GM21717 (cell line): Measurements from ENCODE around the gene PTPRH.
"Not testable (repeated sequence)": the region's sequence is repeated elsewhere in the genome, so short reads cannot be mapped to it uniquely, and the experiment has no call there.

Source experiments
- ATAC-seq: cut with Tn5 transposase; IDR thresholded peaks from one replicate; pipeline ENCODE4 v1.9.1; 2021; ENCODE audit warnings: mild to moderate bottlenecking, moderate library complexity; ENCODE audit not compliant: unreplicated experiment

Gene PTPRH

GRCh38 chr19:55161571-55162322 is 47.6 kb downstream of the PTPRH start:
- no peak for ATAC-seq

- no peak for ATAC-seq
Measured at GRCh38 chr19:55160986-55161365, 48.3 kb downstream of the PTPRH start.

GRCh38 chr19:55160128-55160985 is 48.9 kb downstream of the PTPRH start:
- ATAC-seq: peak; percentile 64

GRCh38 chr19:55158848-55159749 is 50.2 kb downstream of the PTPRH start:
- no peak for ATAC-seq

GRCh38 chr19:55158423-55158822 is 50.9 kb downstream of the PTPRH start:
- ATAC-seq: no peak

- ATAC-seq: no peak
Measured at GRCh38 chr19:55157064-55157908, 52.0 kb downstream of the PTPRH start, which contains the start of gene TNNI3. Gene TNNI3, minus strand, starts transcription at chr19:55157732. Its CDS starts 143 bp downstream, at chr19:55157589.

- ATAC-seq: no peak
Measured at GRCh38 chr19:55156202-55157063, 52.9 kb downstream of the PTPRH start.

GRCh38 chr19:55155784-55156183 is 53.5 kb downstream of the PTPRH start:
- not testable (repeated sequence) for ATAC-seq

- no peak for ATAC-seq
Measured at GRCh38 chr19:55153652-55154264, 55.5 kb downstream of the PTPRH start.

- no peak for ATAC-seq
Measured at GRCh38 chr19:55152017-55152416, 57.3 kb downstream of the PTPRH start.

- no peak for ATAC-seq
Measured at GRCh38 chr19:55149078-55150003, 60.0 kb downstream of the PTPRH start, which contains the start of gene TNNT1. Gene TNNT1, minus strand, starts transcription at chr19:55149206. Its CDS starts 2,049 bp downstream, at chr19:55147157.

- no peak for ATAC-seq
Measured at GRCh38 chr19:55147545-55148251, 61.6 kb downstream of the PTPRH start.

- no peak for ATAC-seq
Measured at GRCh38 chr19:55146705-55147273, 62.5 kb downstream of the PTPRH start.

- no peak for ATAC-seq
Measured at GRCh38 chr19:55146078-55146704, 63.1 kb downstream of the PTPRH start.

- ATAC-seq: no peak
Measured at GRCh38 chr19:55145232-55145631, 64.1 kb downstream of the PTPRH start.

- ATAC-seq: no peak
Measured at GRCh38 chr19:55141696-55142095, 67.6 kb downstream of the PTPRH start.
